Ovary (tissue), 3 donors: ENCODE results near the gene TMCC3.

Source experiments
- EP300 ChIP-seq: sonication (generic); formaldehyde crosslinking; IDR thresholded peaks from one replicate; pipeline ENCODE4 v1.6.1; 2017; ENCODE audit warnings: antibody characterized with exemption
- POLR2A ChIP-seq: fragments of 450-650 bp; IDR thresholded peaks from one replicate; pipeline ENCODE4 v1.6.1; 2017; ENCODE audit warnings: antibody characterized with exemption, mild to moderate bottlenecking, moderate library complexity
- TF ChIP-seq, protein P1 (sequence below), 3 donors: fragments of 450-650 bp in 2 of 3; fragments of 200-600 bp in 1 of 3; IDR thresholded peaks; one replicate each; pipeline versions ENCODE4 v1.5.1 to v1.8.0; 2016 to 2022; ENCODE audit warnings: antibody characterized with exemption in 3 of 3, mild to moderate bottlenecking in 1 of 3
- donor health status: DM: no; HTN: no; CAD: no.

- no peak for TF ChIP-seq POLR2A
- TF ChIP-seq, protein P1, sequence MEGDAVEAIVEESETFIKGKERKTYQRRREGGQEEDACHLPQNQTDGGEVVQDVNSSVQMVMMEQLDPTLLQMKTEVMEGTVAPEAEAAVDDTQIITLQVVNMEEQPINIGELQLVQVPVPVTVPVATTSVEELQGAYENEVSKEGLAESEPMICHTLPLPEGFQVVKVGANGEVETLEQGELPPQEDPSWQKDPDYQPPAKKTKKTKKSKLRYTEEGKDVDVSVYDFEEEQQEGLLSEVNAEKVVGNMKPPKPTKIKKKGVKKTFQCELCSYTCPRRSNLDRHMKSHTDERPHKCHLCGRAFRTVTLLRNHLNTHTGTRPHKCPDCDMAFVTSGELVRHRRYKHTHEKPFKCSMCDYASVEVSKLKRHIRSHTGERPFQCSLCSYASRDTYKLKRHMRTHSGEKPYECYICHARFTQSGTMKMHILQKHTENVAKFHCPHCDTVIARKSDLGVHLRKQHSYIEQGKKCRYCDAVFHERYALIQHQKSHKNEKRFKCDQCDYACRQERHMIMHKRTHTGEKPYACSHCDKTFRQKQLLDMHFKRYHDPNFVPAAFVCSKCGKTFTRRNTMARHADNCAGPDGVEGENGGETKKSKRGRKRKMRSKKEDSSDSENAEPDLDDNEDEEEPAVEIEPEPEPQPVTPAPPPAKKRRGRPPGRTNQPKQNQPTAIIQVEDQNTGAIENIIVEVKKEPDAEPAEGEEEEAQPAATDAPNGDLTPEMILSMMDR (IDR thresholded peaks at IDR 0.05), result no peak
- TF ChIP-seq EP300, result no peak
Measured at GRCh38 chr12:94582591-94582990, 67.8 kb downstream of the TMCC3 start.
